IPS-20b (cell line): Measurements from ENCODE around the gene GOLGA3.
"Not testable (repeated sequence)": the region's sequence is repeated elsewhere in the genome, so short reads cannot be mapped to it uniquely, and the experiment has no call there.

Experiments
- H3K27ac ChIP-seq: one replicate; pipeline ENCODE4 v1.5.1; 2013; ENCODE audit warnings: low read length
- H3K27me3 ChIP-seq: 2 replicates; pipeline ENCODE4 v1.6.1; 2013; ENCODE audit warnings: mild to moderate bottlenecking, low read length, inconsistent platforms; ENCODE audit not compliant: insufficient read depth
- H3K36me3 ChIP-seq: 2 replicates; pipeline ENCODE4 v1.6.1; 2013; ENCODE audit warnings: low read depth, mild to moderate bottlenecking, inconsistent platforms, low read length, moderate library complexity; ENCODE audit not compliant: insufficient read depth
- H3K4me1 ChIP-seq: 2 replicates; pipeline ENCODE4 v1.6.1; 2013; ENCODE audit warnings: mild to moderate bottlenecking, control low read depth, inconsistent platforms, low read length, moderate library complexity; ENCODE audit not compliant: insufficient read depth
- H3K4me3 ChIP-seq: 2 replicates; pipeline ENCODE4 v1.5.1; 2013; ENCODE audit warnings: mild to moderate bottlenecking, low read length, inconsistent platforms
- H3K9ac ChIP-seq: 2 replicates; pipeline ENCODE4 v1.6.1; 2013; ENCODE audit warnings: low read depth, mild to moderate bottlenecking, inconsistent platforms, low read length, moderate library complexity
- H3K9me3 ChIP-seq: 2 replicates; pipeline ENCODE4 v1.6.1; 2013; ENCODE audit warnings: mild to moderate bottlenecking, low read depth, low read length, inconsistent platforms; ENCODE audit not compliant: insufficient read depth

Gene GOLGA3

DNA sequence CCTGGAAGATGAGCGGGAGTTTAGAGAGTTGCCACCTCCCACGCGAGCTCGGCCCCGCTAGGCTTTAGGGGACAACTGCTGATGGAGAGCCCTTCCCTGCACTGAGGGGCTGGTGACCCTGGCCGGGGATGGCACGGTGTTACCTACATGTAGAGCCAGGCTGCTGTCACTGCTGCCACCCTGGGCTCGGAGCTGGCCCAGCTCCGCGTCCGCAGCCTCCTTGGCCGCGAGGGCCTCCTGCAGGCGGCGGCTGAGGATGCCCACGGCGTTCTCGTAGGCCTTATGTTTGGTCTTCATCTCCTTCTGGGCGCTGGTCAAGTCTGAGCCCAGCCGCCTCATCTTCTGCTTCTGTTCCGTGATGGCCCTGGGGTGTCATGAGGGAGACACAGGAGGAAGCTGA lies 42.5 kb downstream of the GOLGA3 start:
- Histone ChIP-seq H3K9ac (no peak overlapping the region), H3K27ac (no peak overlapping the region), H3K36me3 (peaks cover 70% of the 10 kb centered on the region), H3K9me3 (no peaks in the 10 kb centered on the region), H3K4me1 (no peaks in the 10 kb centered on the region), H3K4me3 (no peak overlapping the region), H3K27me3 (no peaks in the 10 kb centered on the region)

DNA sequence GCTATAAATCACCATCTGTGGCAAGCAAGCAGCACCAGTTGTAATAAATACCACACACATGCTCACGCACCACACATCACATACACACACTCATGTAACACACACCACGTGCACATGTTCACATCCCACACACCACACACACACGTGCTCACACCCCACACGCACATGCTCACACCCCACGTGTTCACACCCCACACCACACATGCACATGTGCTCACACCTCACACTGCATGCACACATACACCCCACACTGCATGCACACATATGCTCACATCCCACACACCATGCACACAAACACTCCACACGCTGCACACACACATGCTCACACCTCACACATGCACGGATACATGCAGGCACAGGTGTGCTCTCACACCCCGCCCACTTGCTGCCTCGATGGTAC lies 44.1 kb downstream of the GOLGA3 start:
- H3K27me3 ChIP-seq, result no peaks in the 10 kb centered on the region
- H3K4me1 ChIP-seq, result no peaks in the 10 kb centered on the region
- H3K9me3 ChIP-seq, result no peaks in the 10 kb centered on the region
- no peak overlapping the region for H3K9ac ChIP-seq
- peaks cover 79% of the 10 kb centered on the region for H3K36me3 ChIP-seq
- no peak overlapping the region for H3K4me3 ChIP-seq
- no peak overlapping the region for H3K27ac ChIP-seq

- no peaks in the 10 kb centered on the region for H3K27me3 ChIP-seq
- H3K4me3 ChIP-seq, result no peak overlapping the region
- no peak overlapping the region for H3K9ac ChIP-seq
- H3K4me1 ChIP-seq, result no peaks in the 10 kb centered on the region
- H3K36me3 ChIP-seq, result peaks cover 77% of the 10 kb centered on the region
- no peak overlapping the region for H3K27ac ChIP-seq
- no peaks in the 10 kb centered on the region for H3K9me3 ChIP-seq
Measured at GRCh38 chr12:132783917-132784531, 44.6 kb downstream of the GOLGA3 start.

DNA sequence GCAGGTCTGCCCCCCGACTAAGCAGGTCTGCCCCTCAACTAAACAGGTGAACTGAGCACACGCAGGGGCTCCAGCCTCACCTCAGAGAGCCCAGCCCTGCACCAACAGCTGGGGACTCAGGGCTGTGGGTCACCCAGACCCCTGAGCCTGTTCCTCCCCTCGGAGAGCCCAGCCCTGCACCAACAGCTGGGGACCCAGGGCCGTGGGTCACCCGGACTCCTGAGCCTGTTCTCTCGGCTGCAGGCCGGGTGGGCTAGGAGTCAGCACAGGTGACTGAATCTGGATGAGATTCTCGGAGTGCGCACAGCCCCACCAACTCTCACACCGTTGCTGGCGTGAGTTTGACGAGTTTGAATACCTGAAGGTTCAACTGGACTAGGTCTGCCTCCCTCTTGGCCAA lies 46.7 kb downstream of the GOLGA3 start:
- H3K4me3 ChIP-seq, result no peak overlapping the region
- no peaks in the 10 kb centered on the region for H3K9me3 ChIP-seq
- H3K36me3 ChIP-seq, result peaks cover 79% of the 10 kb centered on the region

GRCh38 chr12:132779781-132780353 lies 48.8 kb downstream of the GOLGA3 start:
- H3K27me3 ChIP-seq, result no peaks in the 10 kb centered on the region
- no peaks in the 10 kb centered on the region for H3K4me1 ChIP-seq
- H3K9ac ChIP-seq, result no peak overlapping the region
- H3K36me3 ChIP-seq, result peaks cover 84% of the 10 kb centered on the region
- no peak overlapping the region for H3K4me3 ChIP-seq
- no peaks in the 10 kb centered on the region for H3K9me3 ChIP-seq
- H3K27ac ChIP-seq, result no peak overlapping the region

More for the DNA sequence above, 46.7 kb downstream of the GOLGA3 start:
- Histone ChIP-seq H3K27ac (no peak overlapping the region), H3K9ac (no peak overlapping the region), H3K27me3 (no peaks in the 10 kb centered on the region), H3K4me1 (no peaks in the 10 kb centered on the region)

DNA sequence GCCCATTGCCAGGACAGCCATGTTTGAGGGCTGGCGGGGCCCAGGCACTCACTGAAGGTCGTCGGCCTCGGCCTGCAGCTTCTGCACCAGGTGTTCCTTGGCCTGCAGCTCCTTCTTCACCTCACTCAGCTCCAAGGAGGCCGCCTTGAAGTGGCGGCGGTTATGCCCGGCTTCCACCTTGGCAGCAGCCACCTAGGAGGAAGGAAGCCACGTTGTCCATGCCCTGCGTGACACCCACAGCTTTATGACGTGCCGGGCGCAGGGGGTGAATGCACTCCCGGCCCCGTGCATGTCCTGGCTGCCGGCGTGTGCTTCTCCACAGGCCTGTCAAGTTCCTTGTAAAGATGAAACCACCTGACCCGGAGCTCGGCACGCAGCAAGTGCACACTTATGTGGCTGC lies 51.1 kb downstream of the GOLGA3 start:
- Histone ChIP-seq H3K4me1 (no peaks in the 10 kb centered on the region), H3K4me3 (no peak overlapping the region), H3K9me3 (no peaks in the 10 kb centered on the region), H3K27me3 (no peaks in the 10 kb centered on the region), H3K9ac (no peak overlapping the region), H3K36me3 (peaks cover 86% of the 10 kb centered on the region), H3K27ac (no peak overlapping the region)

- Histone ChIP-seq H3K4me3 (no peak overlapping the region), H3K36me3 (peaks cover 85% of the 10 kb centered on the region), H3K9me3 (no peaks in the 10 kb centered on the region), H3K27me3 (no peaks in the 10 kb centered on the region), H3K9ac (no peak overlapping the region), H3K4me1 (no peaks in the 10 kb centered on the region), H3K27ac (no peak overlapping the region)
Measured at GRCh38 chr12:132776816-132777568, 51.7 kb downstream of the GOLGA3 start.

DNA sequence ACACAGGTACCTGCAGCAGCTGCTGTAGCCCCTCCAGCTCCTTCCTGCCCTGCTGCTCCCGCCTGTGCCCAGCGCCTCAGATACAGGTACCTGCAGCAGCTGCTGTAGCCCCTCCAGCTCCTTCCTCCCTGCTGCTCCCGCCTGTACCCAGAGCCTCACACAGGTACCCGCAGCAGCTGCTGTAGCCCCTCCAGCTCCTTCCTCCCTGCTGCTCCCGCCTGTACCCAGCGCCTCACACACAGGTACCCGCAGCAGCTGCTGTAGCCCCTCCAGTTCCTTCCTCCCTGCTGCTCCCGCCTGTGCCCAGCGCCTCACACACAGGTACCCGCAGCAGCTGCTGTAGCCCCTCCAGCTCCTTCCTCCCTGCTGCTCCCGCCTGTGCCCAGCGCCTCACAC lies 52.4 kb downstream of the GOLGA3 start:
- not testable (repeated sequence) for H3K4me1 ChIP-seq, H3K27ac ChIP-seq, H3K27me3 ChIP-seq, H3K4me3 ChIP-seq, H3K9ac ChIP-seq, H3K9me3 ChIP-seq
- H3K36me3 ChIP-seq, result peaks cover 85% of the 10 kb centered on the region

DNA sequence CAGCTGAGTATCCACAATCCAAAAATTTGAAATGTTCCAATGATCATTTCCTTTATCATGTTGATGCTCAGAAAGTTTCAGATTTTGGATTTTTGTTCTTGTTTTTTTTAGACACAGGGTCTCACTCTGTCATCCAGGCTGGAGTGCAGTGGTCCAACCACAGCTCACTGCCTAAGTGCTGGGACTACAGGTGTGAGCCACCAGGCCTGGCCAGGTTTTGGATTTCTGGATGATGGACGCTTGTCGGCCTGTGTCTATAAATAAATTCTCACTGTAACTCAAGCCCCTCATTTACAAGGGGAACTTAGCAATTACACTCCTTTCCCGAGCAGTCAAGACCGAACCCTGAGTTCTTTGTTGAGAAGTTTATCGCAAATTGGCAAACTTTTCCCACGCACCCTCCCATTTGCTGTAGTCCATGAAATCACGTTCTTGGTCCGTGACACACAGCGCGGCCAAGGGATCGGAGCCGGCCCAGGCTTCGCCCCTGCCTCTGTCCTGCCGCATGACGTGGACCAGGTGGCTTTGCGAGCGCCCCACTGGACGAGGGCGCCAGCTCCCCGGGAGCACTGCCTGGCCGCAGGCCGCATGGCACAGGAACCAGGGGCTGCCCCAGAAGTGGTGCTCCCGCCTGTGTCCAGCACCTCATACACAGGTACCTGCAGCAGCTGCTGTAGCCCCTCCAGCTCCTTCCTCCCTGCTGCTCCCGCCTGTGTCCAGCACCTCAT lies 53.0 kb downstream of the GOLGA3 start:
- Histone ChIP-seq H3K4me1 (no peaks in the 10 kb centered on the region), H3K9ac (no peak overlapping the region), H3K27me3 (no peaks in the 10 kb centered on the region), H3K36me3 (peaks cover 83% of the 10 kb centered on the region), H3K9me3 (no peaks in the 10 kb centered on the region), H3K27ac (no peak overlapping the region), H3K4me3 (no peak overlapping the region)

- peaks cover 78% of the 10 kb centered on the region for H3K36me3 ChIP-seq
- H3K27ac ChIP-seq, result no peak overlapping the region
- no peaks in the 10 kb centered on the region for H3K4me1 ChIP-seq
- no peak overlapping the region for H3K4me3 ChIP-seq
- H3K27me3 ChIP-seq, result no peaks in the 10 kb centered on the region
- no peaks in the 10 kb centered on the region for H3K9me3 ChIP-seq
- H3K9ac ChIP-seq, result no peak overlapping the region
Measured at GRCh38 chr12:132774646-132775275, 53.9 kb downstream of the GOLGA3 start.

DNA sequence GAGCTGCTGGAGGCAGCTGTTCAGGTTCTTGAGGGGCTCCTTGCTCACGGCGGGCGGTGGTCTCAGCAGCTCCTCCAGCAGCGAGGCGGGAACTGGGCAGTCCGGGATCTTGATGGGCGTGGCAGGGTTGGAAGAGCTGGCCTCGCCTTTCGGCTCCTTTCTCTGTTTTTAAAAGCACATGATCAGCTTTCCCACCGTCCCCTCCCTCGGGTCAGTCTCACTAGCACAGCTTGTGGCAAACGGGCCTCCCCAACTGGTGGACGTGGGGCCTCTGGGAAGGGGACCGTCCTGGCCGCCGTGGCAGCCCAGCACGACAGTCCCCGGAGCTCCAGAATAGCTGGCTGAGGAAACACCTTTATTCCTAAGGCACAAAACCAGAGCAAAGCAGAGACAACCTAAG lies 54.5 kb downstream of the GOLGA3 start:
- Histone ChIP-seq H3K9ac (no peak overlapping the region), H3K4me1 (no peaks in the 10 kb centered on the region), H3K9me3 (no peaks in the 10 kb centered on the region), H3K4me3 (no peak overlapping the region), H3K27me3 (no peaks in the 10 kb centered on the region), H3K36me3 (peaks cover 73% of the 10 kb centered on the region), H3K27ac (no peak overlapping the region)
